ENCODE data around the gene C1orf159.

The C1orf159 gene

DNA sequence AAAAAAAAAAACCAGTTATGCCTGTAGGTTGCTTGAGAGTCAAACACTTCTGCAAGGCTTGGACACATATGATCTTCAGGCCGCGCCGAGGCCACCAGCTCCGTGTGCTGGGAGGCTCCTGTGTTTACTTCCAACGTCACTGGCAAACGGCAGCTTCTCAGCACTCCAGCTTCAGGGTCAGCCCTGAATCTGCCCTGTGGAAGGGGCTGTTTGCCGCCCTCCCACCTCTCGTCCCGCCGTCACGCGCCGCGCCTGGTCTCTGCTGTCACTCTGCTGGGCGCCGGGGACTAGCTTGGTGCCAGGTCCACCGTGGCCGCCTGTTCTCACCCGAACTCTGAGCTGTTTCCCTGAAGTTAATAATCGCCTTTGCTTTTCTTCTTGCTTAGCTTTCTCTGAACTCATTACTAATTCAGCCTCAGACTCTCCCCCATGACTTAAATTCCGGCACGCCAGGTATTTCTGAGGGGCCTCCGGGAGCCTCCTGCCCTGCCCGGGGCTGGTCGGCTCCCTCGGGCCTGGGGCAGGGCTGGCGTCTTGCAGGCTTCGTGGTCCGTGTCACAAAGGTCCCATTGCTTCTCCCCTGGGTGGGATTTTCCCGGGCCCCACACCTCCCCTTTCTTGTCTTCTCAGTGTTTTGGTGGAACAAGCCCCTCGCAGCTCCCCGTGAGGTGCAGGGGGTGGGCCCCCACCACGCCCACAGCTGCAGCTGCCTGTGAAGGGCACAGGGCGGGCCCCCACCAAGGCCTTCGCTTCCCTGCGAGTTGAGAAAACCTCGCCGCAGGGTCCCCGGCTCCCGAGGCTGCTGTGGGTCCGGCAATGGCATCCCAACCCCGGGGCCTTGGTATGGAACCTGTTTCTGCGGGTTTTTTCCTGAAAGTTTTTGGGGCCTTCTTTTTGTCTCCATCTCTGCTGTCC is 14.6 kb upstream of the C1orf159 start:
- DNase-seq: no peak

DNA sequence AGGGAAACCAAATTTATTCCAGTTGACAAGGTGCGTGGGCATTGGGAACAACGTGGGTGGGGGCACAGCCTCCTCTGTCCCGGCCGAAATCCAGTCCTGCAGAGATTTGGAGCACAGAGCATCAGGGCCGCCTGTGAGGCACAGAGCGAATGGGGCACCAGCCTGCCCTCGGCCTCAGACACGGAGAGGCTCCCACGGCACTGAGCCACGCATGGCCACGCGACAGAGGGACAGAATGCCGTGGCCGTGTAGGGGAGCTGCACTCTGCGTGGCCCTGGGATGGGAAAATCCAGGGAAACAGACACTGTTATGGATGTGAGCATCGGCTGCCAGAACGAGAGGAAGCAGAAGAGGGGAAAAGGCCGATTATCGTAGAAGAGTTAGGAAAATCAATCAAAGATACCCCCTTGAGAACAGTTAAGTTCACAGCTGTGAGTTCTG is 13.5 kb upstream of the C1orf159 start:
- DNase-seq: no peak

GRCh38 chr1:1128454-1129139 is 12.7 kb upstream of the C1orf159 start:
- no peak for DNase-seq

GRCh38 chr1:1127551-1128451 is 11.9 kb upstream of the C1orf159 start:
- DNase-seq: no peak

DNA sequence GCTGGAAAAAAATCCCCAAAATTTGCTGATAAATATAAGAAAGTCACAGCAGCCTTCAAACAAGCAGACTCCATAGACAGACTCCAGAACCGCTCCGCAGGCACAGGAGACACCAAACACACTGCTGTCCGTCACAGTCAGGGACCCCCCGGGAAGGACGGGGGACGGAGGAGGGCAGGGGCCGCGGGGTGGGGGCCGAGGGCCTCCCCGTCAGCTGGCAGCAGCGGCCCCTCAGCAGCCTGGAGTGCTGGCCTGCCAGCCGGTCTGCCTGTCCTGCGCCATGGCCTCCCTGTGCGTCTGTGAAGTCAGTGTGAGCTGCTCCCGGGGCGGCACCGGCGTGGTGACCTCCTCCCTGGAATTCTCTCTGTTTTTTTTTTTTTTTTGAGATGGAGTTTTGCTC is 10.1 kb upstream of the C1orf159 start:
- DNase-seq: no peak

GRCh38 chr1:1124786-1125642 is 9.1 kb upstream of the C1orf159 start:
- DNase-seq: no peak

DNA sequence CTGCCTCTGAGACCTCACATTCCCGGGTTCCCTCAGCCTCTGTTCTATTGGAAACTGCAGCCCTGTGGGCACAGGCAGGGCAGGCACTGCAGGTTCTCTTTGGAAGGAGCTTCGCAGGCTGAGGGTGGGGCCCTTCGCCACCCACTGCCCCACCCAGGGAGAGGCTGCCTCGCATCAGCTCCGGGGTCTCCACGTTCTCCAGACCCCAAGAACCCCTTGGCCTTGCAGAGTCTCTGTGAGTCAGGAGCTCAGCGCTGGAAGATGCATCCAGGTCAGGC is 8.6 kb upstream of the C1orf159 start:
- no peak for DNase-seq

GRCh38 chr1:1123581-1124507 is 8.0 kb upstream of the C1orf159 start:
- DNase-seq: no peak

GRCh38 chr1:1122981-1123480 is 7.1 kb upstream of the C1orf159 start:
- DNase-seq: no peak

- no peak for DNase-seq
Measured at GRCh38 chr1:1122078-1122811, 6.4 kb upstream of the C1orf159 start.

DNA sequence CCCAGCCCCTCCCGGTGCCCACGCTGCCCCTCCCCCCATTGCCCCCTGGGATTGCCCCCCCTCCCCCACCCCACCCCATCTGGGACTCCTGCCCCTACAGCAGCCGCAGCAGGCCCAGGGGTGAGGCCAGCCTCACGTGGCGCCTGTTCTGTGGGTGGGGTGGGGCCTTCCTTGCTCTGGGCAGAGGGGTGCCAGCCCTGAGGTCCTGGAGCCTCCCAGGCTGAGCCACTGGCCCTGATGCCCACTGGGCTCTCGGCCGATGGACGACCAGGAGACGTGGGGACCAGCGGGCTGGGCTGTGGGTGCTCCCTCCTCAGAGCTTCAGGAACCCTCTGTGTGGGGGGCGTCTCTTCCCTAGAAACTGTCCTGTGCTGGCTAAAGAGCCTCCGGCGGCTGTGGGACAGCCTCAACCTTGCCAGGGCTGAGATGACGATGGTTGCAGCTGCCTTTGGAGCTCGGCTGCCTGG is 5.8 kb upstream of the C1orf159 start:
- DNase-seq: no peak

- DNase-seq: peak; percentile 22
Measured at GRCh38 chr1:1120866-1121591, 5.1 kb upstream of the C1orf159 start.

- DNase-seq: no peak
Measured at GRCh38 chr1:1120096-1120495, 4.2 kb upstream of the C1orf159 start.

- DNase-seq: peak; percentile 63
Measured at GRCh38 chr1:1119272-1119890, 3.5 kb upstream of the C1orf159 start.

DNA sequence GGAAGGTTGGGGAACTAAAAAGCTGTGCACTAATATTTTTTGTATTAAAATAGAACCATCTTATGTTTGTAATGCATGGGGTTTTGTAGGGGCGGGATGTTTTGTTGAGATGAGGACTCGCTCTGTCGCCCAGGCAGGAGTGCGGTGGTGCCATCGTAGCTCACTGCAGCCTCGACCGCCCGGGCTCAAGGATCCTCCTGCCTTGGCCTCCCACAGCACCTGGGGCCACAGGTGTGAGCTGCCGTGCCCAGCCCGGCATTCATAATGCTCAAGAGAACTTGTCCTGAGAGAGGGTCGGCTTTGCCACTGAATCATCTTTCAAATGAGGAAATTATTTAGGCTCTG is 3.0 kb upstream of the C1orf159 start:
- DNase-seq: no peak

- no peak for DNase-seq
Measured at GRCh38 chr1:1118011-1118875, 2.4 kb upstream of the C1orf159 start.

- no peak for DNase-seq
Measured at GRCh38 chr1:1117469-1117831, 1.6 kb upstream of the C1orf159 start.
